PC-9 (cell line): ENCODE results near the gene LGI1. TPM values are rescaled to one million over a fixed set of nuclear protein-coding genes. Genes with fewer than 3 reads are reported as not detected.

Experiments
- BruUV-seq: library from RNA; stranded (reverse); fragments of 400-500 nt; replicated peaks from 2 replicates; lab custom pipeline; 2021; lab: Mats Ljungman, UMichigan
- CTCF ChIA-PET: fragments of 300-600 bp; sonication (Branson Sonifier 250); formaldehyde crosslinking; loops from one replicate; lab custom pipeline; 2022; ENCODE audit warnings: antibody characterized with exemption; lab: Charles Lee
- POLR2A ChIA-PET: fragments of 300-600 bp; sonication (Branson Sonifier 250); formaldehyde crosslinking; loops from one replicate; lab custom pipeline; 2022; ENCODE audit warnings: antibody characterized with exemption; ENCODE audit not compliant: unreplicated experiment; lab: Charles Lee
- DNase-seq, 2 experiments: peaks; one replicate each; pipeline versions ENCODE4 v3.0.0 to v3.0.0-alpha.2; 2015 to 2022; ENCODE audit warnings: mixed read lengths in 1 of 2
- H2AFZ ChIP-seq: fragments of 200-600 bp; sonication (generic); 2 replicates; pipeline ENCODE4 v1.8.1; 2017; ENCODE audit warnings: antibody characterized with exemption
- H3F3A ChIP-seq: fragments of 200-600 bp; sonication (generic); 2 replicates; pipeline ENCODE4 v1.8.1; 2017; ENCODE audit warnings: antibody characterized with exemption, mild to moderate bottlenecking, low read depth; ENCODE audit not compliant: insufficient read depth
- H3K27ac ChIP-seq: fragments of 200-600 bp; sonication (generic); 2 replicates; pipeline ENCODE4 v1.6.1; 2016; ENCODE audit warnings: mixed run types
- H3K27me3 ChIP-seq: fragments of 200-600 bp; sonication (generic); 2 replicates; pipeline ENCODE4 v1.6.1; 2016; ENCODE audit warnings: low read depth, mixed run types; ENCODE audit not compliant: insufficient read depth
- H3K36me3 ChIP-seq: fragments of 200-600 bp; sonication (generic); 2 replicates; pipeline ENCODE4 v1.6.1; 2016; ENCODE audit warnings: low read depth, mixed run types
- H3K4me1 ChIP-seq: fragments of 200-600 bp; sonication (generic); replicated peaks from 2 replicates; pipeline ENCODE4 v1.6.1; 2016; ENCODE audit warnings: mixed run types; ENCODE audit not compliant: insufficient read depth
- H3K4me2 ChIP-seq: fragments of 200-600 bp; sonication (generic); 2 replicates; pipeline ENCODE4 v1.6.1; 2017; ENCODE audit warnings: mixed run types
- H3K4me3 ChIP-seq: fragments of 200-600 bp; sonication (generic); 2 replicates; pipeline ENCODE4 v1.6.1; 2016; ENCODE audit warnings: mixed run types
- H3K79me2 ChIP-seq: fragments of 200-600 bp; sonication (generic); 2 replicates; pipeline ENCODE4 v1.6.1; 2017; ENCODE audit warnings: low read depth, mixed run types
- H3K9me2 ChIP-seq: fragments of 200-600 bp; sonication (generic); 2 replicates; pipeline ENCODE4 v1.8.1; 2017; ENCODE audit warnings: mild to moderate bottlenecking; ENCODE audit not compliant: insufficient read depth
- H3K9me3 ChIP-seq: fragments of 200-600 bp; sonication (generic); 2 replicates; pipeline ENCODE4 v1.8.1; 2016; ENCODE audit warnings: low read depth; ENCODE audit not compliant: insufficient read depth
- H4K20me1 ChIP-seq: fragments of 200-600 bp; sonication (generic); 2 replicates; pipeline ENCODE4 v1.8.1; 2017; ENCODE audit not compliant: insufficient read depth
- CTCF ChIP-seq: fragments of 200-600 bp; sonication (generic); conservative IDR thresholded peaks from 2 replicates; pipeline ENCODE4 v1.6.1; 2017; ENCODE audit warnings: mixed run types, antibody characterized with exemption, mild to moderate bottlenecking, moderate library complexity
- EZH2 ChIP-seq: fragments of 200-600 bp; sonication (generic); IDR thresholded peaks from 2 replicates; pipeline ENCODE4 v1.8.0; 2017; ENCODE audit warnings: antibody characterized with exemption, low read depth
- intact Hi-C: fragments of 100-400 bp; cut with micrococcal nuclease; formaldehyde crosslinking; loops from one replicate; pipeline ENCODE4 v1.10.0; 2022; ENCODE audit not compliant: unreplicated experiment
- total RNA-seq: library from RNA; stranded (reverse); gene quantifications from 2 replicates; pipeline ENCODE4 v1.2.3, GENCODE V29; 2021

Gene LGI1
- total RNA-seq, 1 experiment from 2014 or later, result not detected

GRCh38 chr10:93820434-93820833 is 62.7 kb downstream of the LGI1 start:
- no peak overlapping the region for H2AFZ ChIP-seq
- H3K27ac ChIP-seq, result no peak overlapping the region
- no peak for DNase-seq
- H4K20me1 ChIP-seq, result no peaks in the 10 kb centered on the region
- CTCF ChIA-PET, result no interaction called here
- no peaks in the 10 kb centered on the region for H3K27me3 ChIP-seq
- no peaks in the 10 kb centered on the region for H3K36me3 ChIP-seq
- TF ChIP-seq EZH2 (no peak), CTCF (no peak)
- no peak overlapping the region for H3K4me2 ChIP-seq
- no peak overlapping the region for H3K4me3 ChIP-seq
- no peaks in the 10 kb centered on the region for H3K4me1 ChIP-seq
- H3K79me2 ChIP-seq, result no peaks in the 10 kb centered on the region
- no TSS peak for BruUV-seq
- no peaks in the 10 kb centered on the region for H3K9me3 ChIP-seq
- H3K9me2 ChIP-seq, result no peaks in the 10 kb centered on the region
- intact Hi-C loops, result loop anchor here (2.0 to 5.0 kb wide), 2 partner anchors 500 to 622 kb away; no protein-coding TSS in a partner anchor
- H3F3A ChIP-seq, result no peaks in the 10 kb centered on the region
- POLR2A ChIA-PET, result no interaction called here

GRCh38 chr10:93821051-93821772 is 63.5 kb downstream of the LGI1 start:
- Histone ChIP-seq H3K79me2 (no peaks in the 10 kb centered on the region), H3K9me2 (no peaks in the 10 kb centered on the region), H3K4me1 (no peaks in the 10 kb centered on the region), H3K9me3 (no peaks in the 10 kb centered on the region), H3K36me3 (no peaks in the 10 kb centered on the region), H2AFZ (no peak overlapping the region), H3K27me3 (no peaks in the 10 kb centered on the region), H3K27ac (no peak overlapping the region), H3K4me2 (no peak overlapping the region), H3K4me3 (no peak overlapping the region), H4K20me1 (no peaks in the 10 kb centered on the region), H3F3A (no peaks in the 10 kb centered on the region)
- POLR2A ChIA-PET, result interaction anchor here (0.7 kb wide), 1 partner anchor 176 kb away, joined by 3 read pairs; no protein-coding TSS in a partner anchor
- peak in 1 of 2 experiments; percentile 44 for DNase-seq
- no TSS peak for BruUV-seq
- CTCF ChIA-PET, result interaction anchor here (0.9 to 1.9 kb wide), 2 partner anchors 37 to 623 kb away, joined by 3 to 13 read pairs; no protein-coding TSS in a partner anchor
- TF ChIP-seq EZH2 (no peak), CTCF (peak; percentile 68)
- intact Hi-C loops, result loop anchor here (2.0 to 5.0 kb wide), 2 partner anchors 500 to 621 kb away; no protein-coding TSS in a partner anchor

GRCh38 chr10:93826355-93826754 is 68.6 kb downstream of the LGI1 start:
- Histone ChIP-seq H3K9me2 (no peaks in the 10 kb centered on the region), H3K9me3 (no peaks in the 10 kb centered on the region), H3K4me3 (no peak overlapping the region), H2AFZ (no peak overlapping the region), H3K4me2 (no peak overlapping the region), H3K79me2 (no peaks in the 10 kb centered on the region), H4K20me1 (no peaks in the 10 kb centered on the region), H3K27ac (no peak overlapping the region), H3K4me1 (no peaks in the 10 kb centered on the region), H3F3A (no peaks in the 10 kb centered on the region), H3K36me3 (no peaks in the 10 kb centered on the region), H3K27me3 (no peaks in the 10 kb centered on the region)
- CTCF ChIA-PET, result no interaction called here
- TF ChIP-seq EZH2 (no peak), CTCF (no peak)
- no peak for DNase-seq
- POLR2A ChIA-PET, result no interaction called here
- intact Hi-C loops, result no loop called here
- no TSS peak for BruUV-seq
